Dendritic cell treated with granulocyte-macrophage colony-stimulating factor and Interleukin-4, amounts not matched to agents 40 ng/mL and 50 ng/mL, for 4 days (primary cell): ENCODE measurements around the gene TRPV3.
"Not testable (repeated sequence)": the region's sequence is repeated elsewhere in the genome, so short reads cannot be mapped to it uniquely, and the experiment has no call there.

Experiments used
- H3K27ac Mint-ChIP-seq: one replicate; pipeline ENCODE4 v1.8.0; 2022; ENCODE audit warnings: mild to moderate bottlenecking, mixed read lengths
- H3K27me3 Mint-ChIP-seq: one replicate; pipeline ENCODE4 v1.8.0; 2022; ENCODE audit warnings: mild to moderate bottlenecking, mixed read lengths
- H3K36me3 Mint-ChIP-seq: one replicate; pipeline ENCODE4 v1.8.0; 2022; ENCODE audit warnings: low read depth, mixed read lengths
- H3K4me1 Mint-ChIP-seq: one replicate; pipeline ENCODE4 v1.8.0; 2022; ENCODE audit warnings: low read depth, mixed read lengths
- H3K4me3 Mint-ChIP-seq: one replicate; pipeline ENCODE4 v1.8.0; 2022; ENCODE audit warnings: mild to moderate bottlenecking, moderate library complexity, mixed read lengths
- H3K9me3 Mint-ChIP-seq: one replicate; pipeline ENCODE4 v1.8.0; 2022; ENCODE audit warnings: mixed read lengths
- intact Hi-C: fragments of 100-400 bp; cut with micrococcal nuclease; formaldehyde crosslinking; loops from one replicate; pipeline ENCODE4 v1.15.0; 2022

The TRPV3 gene

DNA sequence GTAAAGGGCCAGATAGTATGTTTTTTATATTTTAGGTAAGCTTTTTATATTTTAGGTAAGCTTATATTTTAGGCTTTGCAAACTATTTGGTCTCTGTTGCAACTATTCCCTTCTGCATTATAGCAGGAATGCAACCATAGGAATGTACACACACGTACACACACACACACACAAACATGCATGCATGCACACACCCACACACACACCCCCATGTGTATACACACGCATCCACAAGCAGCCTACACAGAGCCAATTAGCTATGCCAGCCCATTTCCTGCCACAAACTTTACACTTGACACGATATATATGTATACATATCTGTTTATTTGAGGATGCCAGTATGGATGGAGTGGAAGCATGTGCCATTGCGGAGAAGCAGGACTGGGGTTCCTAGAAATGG lies 7.5 kb upstream of the TRPV3 start:
- Mint-ChIP-seq H3K36me3 (peaks cover 61% of the 10 kb centered on the region), H3K4me1 (peaks cover 11% of the 10 kb centered on the region), H3K4me3 (no peak overlapping the region), H3K27me3 (peaks cover 1% of the 10 kb centered on the region), H3K9me3 (no peaks in the 10 kb centered on the region), H3K27ac (no peak overlapping the region)
- intact Hi-C loops: no loop called here

DNA sequence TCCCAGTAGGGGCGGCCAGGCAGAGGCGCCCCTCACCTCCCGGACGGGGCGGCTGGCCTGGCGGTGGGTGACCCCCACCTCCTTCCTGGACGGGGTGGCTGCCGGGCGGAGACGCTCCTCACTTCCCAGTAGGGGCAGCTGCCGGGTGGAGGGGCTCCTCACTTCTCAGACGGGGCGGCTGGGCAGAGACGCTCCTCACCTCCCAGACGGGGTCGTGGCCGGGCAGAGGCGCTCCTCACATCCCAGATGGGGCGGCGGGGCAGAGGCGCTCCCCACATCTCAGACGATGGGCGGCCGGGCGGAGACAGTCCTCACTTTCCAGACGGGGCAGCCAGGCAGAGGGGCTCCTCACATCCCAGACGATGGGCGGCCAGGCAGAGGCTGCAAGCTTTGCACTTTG lies 6.6 kb upstream of the TRPV3 start:
- H3K9me3 Mint-ChIP-seq, H3K27ac Mint-ChIP-seq, H3K27me3 Mint-ChIP-seq, H3K4me3 Mint-ChIP-seq, intact Hi-C loops: not testable (repeated sequence)
- Mint-ChIP-seq H3K4me1 (peaks cover 11% of the 10 kb centered on the region), H3K36me3 (peaks cover 52% of the 10 kb centered on the region)

DNA sequence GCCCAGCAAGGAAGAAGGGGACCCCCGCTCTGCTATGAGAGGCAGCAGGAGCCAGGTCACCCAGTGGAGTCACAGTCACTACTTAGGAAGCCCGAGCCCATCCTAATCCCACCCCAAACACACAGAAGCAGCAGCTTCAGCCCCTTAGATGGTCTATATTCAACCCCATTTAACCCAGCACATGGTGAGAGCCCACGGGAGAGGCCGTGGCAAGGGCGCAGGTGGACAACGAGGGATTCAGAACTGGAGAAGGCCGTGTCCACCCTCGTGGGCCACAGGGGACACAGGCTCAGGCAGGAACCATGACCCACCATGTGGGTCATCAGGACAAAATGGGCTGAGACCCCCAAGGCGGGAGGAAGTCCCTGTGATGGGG lies 1.6 kb upstream of the TRPV3 start:
- Mint-ChIP-seq H3K4me1 (peaks cover 11% of the 10 kb centered on the region), H3K27ac (no peak overlapping the region), H3K4me3 (no peak overlapping the region), H3K36me3 (peaks cover 2% of the 10 kb centered on the region), H3K9me3 (no peaks in the 10 kb centered on the region), H3K27me3 (peaks cover 1% of the 10 kb centered on the region)
- intact Hi-C loops: no loop called here

DNA sequence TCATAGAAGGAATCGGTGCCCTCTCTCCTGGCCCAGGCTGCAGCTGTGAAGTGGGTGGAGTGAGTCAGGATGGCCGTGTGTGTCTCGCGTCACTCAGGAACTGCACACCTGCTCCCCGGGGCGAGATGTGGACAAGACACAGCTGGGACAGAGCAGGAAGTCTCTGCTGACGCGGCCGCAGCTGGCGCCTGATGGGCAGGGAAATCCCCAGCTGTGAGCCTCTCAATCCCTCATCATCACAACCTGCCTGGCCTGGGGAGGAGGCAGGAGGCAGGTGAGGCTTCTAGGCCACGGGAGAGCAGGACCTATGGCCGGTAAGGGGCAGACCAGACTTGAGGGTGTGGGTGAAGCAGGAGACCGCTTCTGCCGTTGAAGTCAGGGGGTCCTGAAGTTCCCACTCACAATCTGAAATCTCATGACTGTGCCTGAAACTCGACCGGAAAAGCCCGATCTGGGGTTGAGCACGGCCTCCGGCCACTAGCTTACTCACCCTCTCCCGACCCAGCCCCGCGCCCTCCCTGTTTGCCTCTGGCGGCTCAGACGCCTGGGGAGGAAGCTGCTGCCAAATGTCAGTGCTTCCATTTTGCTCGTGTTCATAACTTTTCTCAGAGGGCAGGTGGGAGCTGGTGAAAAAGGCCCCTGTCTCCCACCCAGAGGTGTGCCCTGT lies 1.1 kb upstream of the TRPV3 start:
- H3K27ac Mint-ChIP-seq: no peak overlapping the region
- peaks cover 11% of the 10 kb centered on the region for H3K4me1 Mint-ChIP-seq
- no peak overlapping the region for H3K4me3 Mint-ChIP-seq
- intact Hi-C loops: no loop called here
- peaks cover 1% of the 10 kb centered on the region for H3K27me3 Mint-ChIP-seq
- no peaks in the 10 kb centered on the region for H3K9me3 Mint-ChIP-seq
- H3K36me3 Mint-ChIP-seq: no peaks in the 10 kb centered on the region

DNA sequence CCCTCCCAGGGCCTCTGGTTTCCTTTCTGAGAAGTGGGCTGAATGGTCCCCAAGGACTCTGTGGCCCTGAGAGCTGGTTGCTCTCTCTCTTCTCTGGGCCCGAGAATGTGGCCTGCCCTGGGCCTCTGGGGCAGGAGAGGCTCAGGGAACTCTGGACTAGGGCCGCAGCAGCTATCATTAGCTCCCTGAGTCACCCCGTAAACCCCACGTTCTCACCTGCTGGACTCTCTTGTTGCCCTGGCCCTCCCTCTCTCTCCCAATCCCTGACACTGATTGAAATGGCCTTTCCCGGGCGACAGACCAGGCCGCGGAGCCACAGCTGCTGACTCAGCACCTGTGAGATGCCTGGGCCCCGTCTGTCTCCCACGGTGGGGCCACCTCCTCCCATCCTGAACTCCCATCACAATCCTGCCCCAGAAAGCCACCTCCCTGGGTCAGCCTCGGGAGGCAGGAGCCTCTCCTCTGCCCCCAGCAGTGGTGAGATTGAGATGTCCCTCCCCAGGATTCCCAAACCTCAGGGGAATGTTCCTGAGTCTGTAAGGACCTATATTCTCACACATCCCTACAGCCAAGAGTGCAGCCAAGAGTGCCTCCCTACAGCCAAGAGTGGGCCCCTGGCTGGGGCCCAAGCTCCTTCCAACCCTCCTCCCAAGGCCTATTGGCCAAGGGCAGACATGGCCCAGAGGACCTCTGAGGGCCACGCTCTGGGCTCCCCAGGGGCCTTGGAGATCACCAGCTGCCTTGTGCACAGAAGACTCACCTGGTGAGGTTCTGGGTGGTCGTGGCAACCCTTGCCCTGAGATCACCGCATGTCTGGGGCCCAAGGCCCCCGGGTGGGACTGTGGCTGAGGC lies 470 bp downstream of the TRPV3 start:
- intact Hi-C loops: no loop called here
- no peaks in the 10 kb centered on the region for H3K9me3 Mint-ChIP-seq
- no peak overlapping the region for H3K4me3 Mint-ChIP-seq
- H3K27ac Mint-ChIP-seq: peak overlapping the region; percentile 18
- H3K4me1 Mint-ChIP-seq: no peaks in the 10 kb centered on the region
- H3K27me3 Mint-ChIP-seq: peaks cover 3% of the 10 kb centered on the region
- no peaks in the 10 kb centered on the region for H3K36me3 Mint-ChIP-seq

DNA sequence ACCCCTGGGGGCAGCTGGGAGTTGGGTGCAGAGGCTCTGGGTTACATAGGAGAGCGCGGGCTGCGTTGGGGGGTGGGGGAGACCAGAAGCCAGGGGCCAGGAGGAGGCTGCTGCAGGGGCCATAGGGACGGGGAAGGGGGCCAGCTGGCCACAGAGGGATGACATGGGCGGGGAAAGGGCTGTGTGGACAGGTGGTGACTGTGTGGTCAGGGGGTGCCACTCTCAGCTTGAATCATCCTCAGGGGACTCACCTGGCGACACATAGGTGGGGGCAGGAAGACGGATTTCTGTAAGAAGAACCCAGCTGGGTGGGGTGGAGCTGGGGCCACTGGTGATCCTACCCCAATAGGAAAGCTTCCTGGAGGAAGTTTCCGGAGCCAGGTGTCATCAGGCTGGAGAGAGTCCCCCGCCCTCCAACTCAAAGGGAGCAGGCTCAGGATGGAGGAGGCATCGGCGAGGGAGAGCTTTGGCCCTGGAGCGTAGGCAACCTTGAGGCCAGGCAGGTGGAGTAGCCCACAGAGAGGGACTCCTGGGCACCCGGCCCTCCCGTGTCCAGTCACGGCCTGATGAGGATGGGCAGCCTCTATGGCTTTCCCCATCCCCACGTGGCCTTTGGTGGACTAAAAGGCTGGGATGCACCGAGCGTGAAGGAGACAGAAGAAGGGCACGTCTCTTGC lies 1.2 kb downstream of the TRPV3 start:
- Mint-ChIP-seq H3K36me3 (no peaks in the 10 kb centered on the region), H3K4me1 (no peaks in the 10 kb centered on the region), H3K9me3 (no peaks in the 10 kb centered on the region), H3K27ac (no peak overlapping the region), H3K4me3 (no peak overlapping the region), H3K27me3 (peaks cover 3% of the 10 kb centered on the region)
- intact Hi-C loops: no loop called here

DNA sequence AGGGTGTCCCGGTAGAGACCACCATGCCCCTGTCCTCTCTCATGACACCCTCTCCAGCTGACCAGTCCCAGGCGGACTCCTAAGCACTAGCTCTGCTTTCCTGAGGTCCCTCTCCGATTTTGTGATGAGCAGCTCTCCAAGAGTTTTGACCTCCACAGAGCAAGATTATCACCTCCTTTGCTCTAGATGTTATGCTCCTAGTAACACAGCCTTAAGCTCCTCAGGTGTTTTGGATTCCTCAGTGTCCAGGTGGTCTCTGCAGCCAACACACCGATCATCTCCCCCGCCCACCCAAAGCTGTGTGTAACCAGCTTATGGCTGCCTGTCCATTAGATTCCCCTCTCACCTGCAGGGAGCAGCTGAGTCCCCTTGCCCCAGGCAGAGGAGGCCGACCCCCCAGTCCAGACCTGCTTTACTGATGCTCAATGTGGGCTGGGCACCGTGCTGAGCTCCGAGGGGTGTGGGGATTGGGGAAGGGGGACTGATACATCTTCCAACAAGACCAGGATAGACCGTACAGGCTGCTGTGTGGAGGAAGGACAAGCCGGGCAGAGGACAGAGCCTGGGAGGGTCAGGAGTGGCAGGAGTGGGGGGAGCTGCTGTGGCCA lies 2.3 kb downstream of the TRPV3 start:
- Mint-ChIP-seq H3K36me3 (no peaks in the 10 kb centered on the region), H3K27me3 (peaks cover 2% of the 10 kb centered on the region), H3K4me3 (no peak overlapping the region), H3K27ac (no peak overlapping the region), H3K9me3 (no peaks in the 10 kb centered on the region), H3K4me1 (no peaks in the 10 kb centered on the region)
- intact Hi-C loops: no loop called here

DNA sequence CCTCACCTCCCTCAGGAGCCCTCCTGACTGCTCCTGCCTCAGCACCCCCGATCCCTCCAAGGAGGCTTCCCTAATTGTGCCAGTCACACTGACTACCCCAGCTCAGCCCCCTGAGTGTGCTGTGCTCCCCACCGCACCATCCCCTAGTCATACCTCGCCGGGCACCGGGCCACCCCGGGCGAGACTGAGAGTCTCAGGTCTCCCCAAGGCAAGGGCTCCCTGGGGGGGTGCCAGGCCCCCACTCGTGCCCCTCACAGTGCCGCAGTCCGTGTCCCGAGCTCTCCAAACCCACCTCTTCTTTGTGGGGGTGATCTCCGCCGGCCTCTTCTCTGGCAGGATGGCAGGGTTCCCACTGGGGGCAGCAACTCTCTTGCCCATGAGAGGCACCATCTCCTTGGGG lies 3.2 kb downstream of the TRPV3 start:
- H3K27ac Mint-ChIP-seq: no peak overlapping the region
- intact Hi-C loops: no loop called here
- no peaks in the 10 kb centered on the region for H3K36me3 Mint-ChIP-seq
- H3K9me3 Mint-ChIP-seq: no peaks in the 10 kb centered on the region
- no peak overlapping the region for H3K4me3 Mint-ChIP-seq
- no peaks in the 10 kb centered on the region for H3K4me1 Mint-ChIP-seq
- H3K27me3 Mint-ChIP-seq: peaks cover 2% of the 10 kb centered on the region

DNA sequence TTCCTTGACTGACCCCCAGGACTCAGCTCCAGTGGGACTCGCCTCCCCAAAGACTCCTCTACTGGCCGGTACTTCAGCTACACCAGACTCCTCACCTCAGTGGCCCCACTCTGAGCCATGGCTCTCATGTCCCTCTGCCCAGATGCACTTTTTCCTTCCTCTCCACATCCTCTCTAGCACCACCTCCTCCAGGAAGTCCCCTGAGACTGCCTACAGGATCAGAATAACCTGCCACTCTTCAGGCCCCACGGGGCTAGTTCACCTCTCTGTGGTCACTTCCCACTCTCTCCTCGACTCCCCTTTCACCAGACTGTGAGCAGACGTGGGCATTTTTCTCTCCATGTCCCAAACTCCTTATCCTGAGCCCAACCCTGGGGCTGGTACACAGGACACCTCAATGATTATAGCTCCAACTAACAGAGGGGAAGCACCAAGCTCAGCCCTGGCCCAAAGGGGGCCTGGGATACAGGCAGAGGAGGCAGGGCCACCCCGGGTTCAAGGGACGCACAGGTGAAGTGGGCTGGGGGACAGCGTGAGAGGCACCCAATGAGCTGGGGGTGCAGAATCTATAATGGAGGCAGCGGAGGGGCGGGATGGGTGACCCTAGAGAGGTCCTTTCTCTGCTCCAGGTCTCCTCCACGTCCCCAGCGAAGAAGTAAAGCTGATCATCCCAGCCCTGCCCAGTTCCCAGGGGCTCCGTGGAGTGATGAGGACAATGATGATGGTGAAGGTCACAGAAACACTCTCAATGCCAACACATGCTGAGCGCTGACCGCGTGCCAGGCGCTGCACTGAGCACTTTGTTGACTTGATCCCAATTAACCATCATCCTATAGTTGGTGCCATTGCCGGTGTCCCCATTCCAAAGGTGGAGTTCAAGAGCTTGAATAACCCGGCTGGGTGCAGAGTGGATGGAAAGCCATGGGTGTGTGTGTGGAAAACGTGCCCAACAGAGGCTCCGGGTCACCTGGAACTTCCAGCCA lies 3.9 kb downstream of the TRPV3 start:
- Mint-ChIP-seq H3K4me1 (no peaks in the 10 kb centered on the region), H3K4me3 (no peak overlapping the region), H3K27me3 (peaks cover 2% of the 10 kb centered on the region), H3K27ac (no peak overlapping the region), H3K36me3 (no peaks in the 10 kb centered on the region), H3K9me3 (no peaks in the 10 kb centered on the region)
- intact Hi-C loops: no loop called here

DNA sequence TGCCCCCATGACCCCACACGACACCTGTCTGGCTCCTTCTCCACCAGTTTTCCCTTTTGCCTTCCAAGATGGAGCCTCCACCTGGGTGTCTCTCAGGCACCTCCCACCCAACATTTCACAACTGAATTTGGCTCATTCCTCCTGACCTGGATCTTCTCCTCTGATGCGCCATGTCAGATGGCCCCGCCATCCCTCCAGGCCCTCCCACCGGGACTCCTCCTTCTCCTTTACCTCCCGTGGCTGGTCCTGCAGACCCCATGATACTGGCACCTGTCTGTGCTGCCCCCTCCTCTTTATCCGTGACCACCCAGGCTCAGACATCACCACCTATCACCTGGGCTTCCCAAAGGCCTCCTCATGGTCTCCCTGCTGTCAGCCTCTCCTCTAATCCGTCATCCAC lies 4.7 kb downstream of the TRPV3 start:
- intact Hi-C loops: no loop called here
- Mint-ChIP-seq H3K27me3 (peaks cover 2% of the 10 kb centered on the region), H3K9me3 (no peaks in the 10 kb centered on the region), H3K36me3 (no peaks in the 10 kb centered on the region), H3K4me3 (no peak overlapping the region), H3K27ac (no peak overlapping the region), H3K4me1 (no peaks in the 10 kb centered on the region)

DNA sequence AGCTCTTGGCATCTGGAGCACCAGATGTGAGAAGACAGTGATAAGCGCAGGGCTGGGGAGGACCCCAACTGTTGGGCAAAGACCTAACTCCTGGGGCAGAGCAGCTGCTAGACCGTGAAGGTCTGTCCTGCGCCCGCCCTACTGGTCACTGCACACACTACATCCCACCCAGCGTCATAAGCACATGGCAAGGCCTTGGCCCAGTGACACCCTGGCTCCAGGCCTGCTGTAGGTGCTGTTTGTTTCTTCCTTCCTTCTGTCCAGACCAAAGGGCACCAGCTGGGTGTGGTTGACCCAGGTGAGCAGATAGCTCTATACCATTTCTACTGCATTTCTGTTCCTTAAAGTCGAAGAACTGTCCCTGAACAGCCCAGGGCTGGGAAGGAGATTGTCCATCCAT lies 6.4 kb downstream of the TRPV3 start:
- H3K4me1 Mint-ChIP-seq: no peaks in the 10 kb centered on the region
- H3K27ac Mint-ChIP-seq: no peak overlapping the region
- H3K4me3 Mint-ChIP-seq: no peak overlapping the region
- H3K9me3 Mint-ChIP-seq: no peaks in the 10 kb centered on the region
- H3K36me3 Mint-ChIP-seq: no peaks in the 10 kb centered on the region
- intact Hi-C loops: no loop called here
- H3K27me3 Mint-ChIP-seq: peaks cover 2% of the 10 kb centered on the region

DNA sequence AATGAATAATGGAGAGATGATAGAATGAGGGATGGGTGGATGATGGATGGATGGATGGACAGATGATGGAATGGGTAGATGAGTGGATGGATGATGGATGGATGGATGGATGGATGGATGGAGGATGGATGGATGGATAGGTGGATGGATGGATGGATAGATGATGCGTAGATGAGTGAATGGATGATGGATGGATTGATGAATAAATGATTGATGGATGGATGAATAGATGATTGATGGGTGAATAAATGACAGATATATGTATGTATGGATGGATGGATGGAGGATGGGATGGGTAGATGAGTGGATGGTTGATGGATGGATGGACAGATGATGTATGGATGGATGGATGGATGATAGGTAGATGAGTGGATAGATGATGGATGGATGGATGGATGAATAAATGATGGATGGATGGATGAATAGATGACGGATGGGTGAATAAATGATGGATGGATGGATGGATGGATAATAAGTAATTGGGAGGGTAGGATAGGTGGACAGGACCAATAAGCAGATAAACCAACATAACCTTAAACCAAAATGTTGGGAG lies 7.9 kb downstream of the TRPV3 start:
- Mint-ChIP-seq H3K4me1 (no peaks in the 10 kb centered on the region), H3K36me3 (no peaks in the 10 kb centered on the region), H3K4me3 (no peak overlapping the region), H3K9me3 (no peaks in the 10 kb centered on the region), H3K27ac (no peak overlapping the region), H3K27me3 (peaks cover 2% of the 10 kb centered on the region)
- intact Hi-C loops: no loop called here

DNA sequence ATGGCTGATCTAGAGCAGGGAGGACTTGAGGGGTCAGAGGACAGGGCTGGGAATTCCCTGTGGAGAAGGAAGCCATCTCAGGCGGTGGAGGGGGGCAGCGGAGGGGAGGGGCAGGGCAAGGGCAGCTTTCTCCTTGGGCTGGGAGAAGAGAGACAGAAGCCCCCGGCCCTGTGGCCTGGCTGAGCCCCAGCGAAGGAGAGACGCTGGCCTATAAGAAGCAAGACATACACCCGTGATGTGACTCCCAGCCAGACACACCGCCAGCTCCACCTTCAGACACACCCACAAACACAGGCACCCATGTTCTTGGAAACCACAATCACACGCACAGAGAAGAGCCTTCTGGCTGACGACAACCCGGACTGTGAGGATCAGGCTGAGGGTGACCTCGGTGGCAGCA lies 10.0 kb downstream of the TRPV3 start:
- Mint-ChIP-seq H3K4me3 (no peak overlapping the region), H3K36me3 (no peaks in the 10 kb centered on the region), H3K9me3 (no peaks in the 10 kb centered on the region), H3K27ac (no peak overlapping the region), H3K4me1 (no peaks in the 10 kb centered on the region), H3K27me3 (peaks cover 2% of the 10 kb centered on the region)
- intact Hi-C loops: no loop called here
